ENCODE measurements around the gene MEX3A.
"Not testable (repeated sequence)": the region's sequence is repeated elsewhere in the genome, so short reads cannot be mapped to it uniquely, and the experiment has no call there.

Gene MEX3A

DNA sequence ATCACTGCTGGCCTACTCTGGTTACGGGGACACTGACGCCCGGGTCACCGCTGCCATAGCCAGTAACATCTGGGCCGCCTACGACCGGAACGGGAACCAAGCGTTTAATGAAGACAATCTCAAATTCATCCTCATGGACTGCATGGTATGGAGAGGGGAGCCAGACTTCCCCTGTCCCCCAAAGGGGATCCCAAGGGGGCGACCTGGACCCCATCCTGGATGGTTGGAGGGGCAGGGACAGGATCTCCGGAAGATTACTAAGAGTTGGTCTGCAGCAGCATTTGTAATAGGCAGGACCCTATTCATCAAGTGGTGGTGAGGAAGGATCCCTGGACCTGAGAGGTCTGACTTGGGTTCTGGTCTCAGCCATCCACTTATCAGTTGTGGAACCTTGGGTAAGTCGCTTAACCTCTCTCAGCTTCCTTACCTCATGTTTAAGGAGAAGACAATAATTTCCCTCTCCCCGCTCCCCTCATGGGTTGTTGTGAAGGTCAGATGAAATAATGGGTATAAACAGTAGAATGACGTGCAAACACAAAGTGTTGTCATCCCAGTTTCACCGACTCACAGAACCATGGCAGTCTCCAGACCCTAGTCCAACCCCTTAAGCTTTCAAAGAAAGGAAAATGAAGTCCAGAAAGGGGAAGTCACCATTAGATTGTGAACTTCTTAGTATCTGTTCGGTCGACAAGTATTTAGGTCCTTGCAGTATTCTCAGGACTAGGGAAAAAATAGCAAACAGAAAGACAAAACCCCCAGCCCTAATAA lies 26.8 kb downstream of the MEX3A start:
- no peak for DNase-seq (ENCODE audit: low read depth in 3 of 3)

- peak; percentile 93 to 98 (median 94) for DNase-seq (ENCODE audit: low read depth in 3 of 3)
Observed at GRCh38 chr1:156054500-156055280, 27.6 kb downstream of the MEX3A start, which contains the start of gene LAMTOR2. Gene LAMTOR2 (plus strand): TSS chr1:156054782. CDS start chr1:156054890, 108 bp downstream.

GRCh38 chr1:156053768-156054499 lies 28.3 kb downstream of the MEX3A start, which contains the start of gene UBQLN4:
Gene UBQLN4 (minus strand): TSS chr1:156053798. CDS start chr1:156053701, 97 bp downstream.
- DNase-seq (ENCODE audit: low read depth in 3 of 3): peak; percentile 76 to 84 (median 77)

GRCh38 chr1:156052862-156053767 lies 29.1 kb downstream of the MEX3A start:
- peak; percentile 43 to 68 (median 46) for DNase-seq (ENCODE audit: low read depth in 3 of 3)

DNA sequence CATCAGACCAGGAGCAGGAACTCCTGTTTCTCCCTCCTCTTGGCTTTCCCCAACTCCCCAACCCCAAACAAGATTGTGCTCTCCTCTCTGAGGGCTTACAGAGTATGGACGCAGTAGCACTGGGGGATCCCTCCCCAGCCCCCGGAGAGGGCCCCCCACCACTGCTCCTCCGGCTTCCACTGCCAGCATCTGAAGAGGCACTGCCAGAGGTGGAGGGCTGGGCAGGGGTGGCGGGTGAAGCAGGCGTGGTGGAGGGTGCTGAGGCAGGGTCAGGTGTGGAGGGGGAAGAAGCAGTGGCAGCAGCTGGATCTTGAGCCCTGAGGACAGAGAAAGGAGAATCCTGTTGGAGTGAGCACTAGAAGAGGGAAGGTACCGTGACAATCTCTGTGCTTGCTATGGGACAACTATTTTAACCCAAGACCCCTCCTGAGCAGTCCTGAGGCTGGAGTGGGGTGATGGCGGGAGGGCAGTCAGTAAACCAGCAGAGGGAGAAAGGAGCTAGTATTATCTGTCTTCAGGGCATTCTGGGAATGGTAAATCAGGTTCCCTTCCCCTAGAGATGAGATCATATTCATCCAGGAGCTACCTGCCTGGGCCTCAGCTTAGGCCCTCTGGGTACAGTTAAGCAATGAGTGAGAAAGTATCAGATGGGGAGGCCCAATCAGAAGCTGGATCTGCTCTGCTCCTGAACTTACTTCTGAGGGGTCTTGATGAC lies 31.1 kb downstream of the MEX3A start:
- DNase-seq (ENCODE audit: low read depth in 3 of 3): no peak

- no peak for DNase-seq (ENCODE audit: low read depth in 3 of 3)
Observed at GRCh38 chr1:156050376-156050775, 31.9 kb downstream of the MEX3A start.

- DNase-seq (ENCODE audit: low read depth in 3 of 3): no peak
Observed at GRCh38 chr1:156048663-156049258, 33.5 kb downstream of the MEX3A start.

GRCh38 chr1:156045076-156045475 lies 37.2 kb downstream of the MEX3A start:
- DNase-seq (ENCODE audit: low read depth in 3 of 3): no peak

- no peak for DNase-seq (ENCODE audit: low read depth in 3 of 3)
Observed at GRCh38 chr1:156042828-156043227, 39.4 kb downstream of the MEX3A start.

DNA sequence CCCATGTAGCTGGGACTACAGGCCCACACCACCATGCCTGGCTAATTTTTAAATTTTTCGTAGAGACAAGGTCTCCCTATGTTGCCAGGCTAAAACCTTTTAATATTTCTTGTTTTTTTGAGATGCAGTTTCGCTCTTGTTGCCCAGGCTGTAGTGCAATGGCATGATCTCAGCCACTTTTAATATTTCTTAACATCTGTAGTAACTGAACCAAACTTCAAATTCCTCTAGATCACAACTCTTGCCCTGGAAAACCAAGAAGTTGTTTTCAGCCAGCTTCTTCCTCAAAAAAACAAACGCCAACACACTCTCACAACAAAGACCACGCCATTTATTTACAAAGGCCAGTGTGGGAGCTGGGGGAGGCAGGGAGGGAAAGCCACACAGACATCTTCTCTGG lies 47.3 kb downstream of the MEX3A start:
- DNase-seq (ENCODE audit: low read depth in 3 of 3): not testable (repeated sequence)

DNA sequence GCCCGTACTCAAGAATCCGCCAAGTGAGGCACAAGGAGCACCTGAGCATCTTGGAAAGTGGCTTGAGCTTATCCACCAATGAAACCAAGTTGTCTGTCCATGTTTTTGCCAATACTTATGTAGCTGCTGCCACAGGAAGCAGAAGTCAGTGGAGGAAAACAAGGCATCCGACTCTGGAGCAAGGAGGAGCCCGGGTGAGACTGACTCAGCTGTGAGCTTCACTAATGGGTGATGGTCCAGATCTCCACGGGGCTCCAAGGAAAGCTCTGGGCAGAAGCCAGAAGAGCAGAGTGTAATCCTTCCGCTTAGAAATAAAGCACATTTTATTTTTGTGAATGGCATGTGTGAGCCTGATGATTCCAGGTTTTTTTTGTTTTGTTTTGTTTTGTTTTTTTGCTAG lies 49.3 kb downstream of the MEX3A start:
- DNase-seq (ENCODE audit: low read depth in 3 of 3): no peak

DNA sequence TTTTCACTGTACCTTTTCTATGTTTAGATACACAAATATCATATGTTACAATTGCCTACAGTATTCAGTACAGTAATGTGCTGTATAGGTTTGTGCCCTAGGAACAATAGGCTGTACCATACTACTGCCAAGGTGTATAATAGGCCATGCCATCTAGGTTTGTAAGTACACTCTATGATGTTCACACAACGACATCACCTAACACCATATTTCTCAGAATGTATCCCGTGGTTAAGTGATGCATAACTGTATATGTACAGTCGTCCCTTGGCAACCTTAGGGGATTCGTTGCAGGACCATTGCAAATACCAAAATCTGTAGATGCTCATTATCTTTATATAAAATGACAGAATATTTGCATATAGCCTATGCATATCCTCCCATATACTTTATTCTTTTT lies 55.7 kb downstream of the MEX3A start:
- DNase-seq (ENCODE audit: low read depth in 3 of 3): no peak

DNA sequence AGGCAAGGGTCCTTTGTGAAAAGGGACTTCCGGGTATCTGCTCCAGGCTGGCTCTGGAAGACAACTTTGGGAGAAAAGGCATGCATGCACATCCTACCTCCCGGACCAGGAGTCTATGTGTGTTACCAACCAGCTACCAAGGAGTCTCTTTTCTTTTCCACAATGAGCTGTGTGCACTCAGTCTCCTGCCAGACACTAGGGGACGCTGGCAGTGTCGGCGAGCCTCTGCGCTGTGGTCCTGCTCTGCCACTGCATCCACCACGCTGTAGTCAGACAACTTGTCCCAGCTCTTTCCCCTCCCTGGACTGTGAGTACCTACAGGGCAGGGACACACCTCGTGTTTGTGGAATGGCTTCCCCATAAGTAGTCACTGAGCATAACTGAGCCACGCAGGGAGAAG lies 56.4 kb downstream of the MEX3A start:
- peak in 1 of 3 experiments; percentile 31 for DNase-seq (ENCODE audit: low read depth in 3 of 3)

DNA sequence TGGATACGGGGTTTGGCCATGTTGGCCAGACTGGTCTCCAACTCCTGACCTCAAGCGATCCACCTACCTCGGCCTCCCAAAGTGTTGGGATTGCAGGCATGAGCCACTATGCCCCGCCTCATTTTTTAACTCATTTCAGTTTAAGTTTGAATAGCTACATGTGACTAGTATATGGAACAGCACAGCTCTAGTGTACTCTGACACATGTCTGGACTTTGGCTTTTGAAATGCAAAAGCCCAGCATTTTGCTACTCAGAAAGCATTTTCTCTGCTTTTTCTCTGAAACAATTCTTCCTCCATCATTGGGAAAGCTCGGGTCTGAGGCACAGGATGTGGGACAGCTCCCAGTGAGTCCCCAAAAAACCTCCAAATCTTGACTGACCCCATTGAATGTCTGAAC lies 57.5 kb downstream of the MEX3A start:
- DNase-seq (ENCODE audit: low read depth in 3 of 3): no peak
